ENCODE measurements around the gene CDH22. TPM values are rescaled to one million over a fixed set of nuclear protein-coding genes. Genes with fewer than 3 reads are reported as not detected.

CDH22 gene
- total RNA-seq, 1 experiment from 2014 or later: 0.11 TPM

GRCh38 chr20:46222521-46223007 lies 85.7 kb downstream of the CDH22 start:
- H3K4me3 Mint-ChIP-seq (ENCODE audit: unreplicated experiment): no peak overlapping the region
- Histone ChIP-seq H3K4me1 (no peaks in the 10 kb centered on the region), H3K4me3 (ENCODE audit: low read depth, low read length) (no peak overlapping the region), H3K27me3 (replicated peaks; ENCODE audit: control insufficient read depth, insufficient read depth, low read length) (no peaks in the 10 kb centered on the region; the same call in 1 of the 2 replicates), H3K9me3 (no peaks in the 10 kb centered on the region), H3K36me3 (ENCODE audit: control insufficient read depth, insufficient read depth, low read length) (no peaks in the 10 kb centered on the region)
- H3K9me3 Mint-ChIP-seq (ENCODE audit: unreplicated experiment): no peaks in the 10 kb centered on the region
- H3K4me1 Mint-ChIP-seq (ENCODE audit: low read depth, unreplicated experiment): no peaks in the 10 kb centered on the region
- ChIA-PET CTCF (no interaction called here), POLR2A (no interaction called here)
- intact Hi-C loops (cut with micrococcal nuclease; ENCODE audit: unreplicated experiment): no loop called here
- TF ChIP-seq CTCF (IDR thresholded peaks at IDR 0.05; ENCODE audit: insufficient read depth in 1 of 2, low read depth in 1 of 2, low read length in 1 of 2, severe bottlenecking in 1 of 2, unreplicated experiment in 1 of 2): no peak
- no peaks in the 10 kb centered on the region for H3K36me3 Mint-ChIP-seq (ENCODE audit: insufficient read depth, unreplicated experiment)
- no TSS peak for BruUV-seq (replicated peaks)
- H3K27ac Mint-ChIP-seq (ENCODE audit: unreplicated experiment): no peak overlapping the region
- H3K27me3 Mint-ChIP-seq (ENCODE audit: insufficient read depth, unreplicated experiment): peaks cover 30% of the 10 kb centered on the region
- no peak for DNase-seq

- no peaks in the 10 kb centered on the region for H3K4me1 Mint-ChIP-seq (ENCODE audit: low read depth, unreplicated experiment)
- POLR2A ChIA-PET: interaction anchor here (0.6 kb wide), 2 partner anchors 14 to 128 kb away, joined by 3 to 6 read pairs; no protein-coding TSS in a partner anchor
- CTCF ChIA-PET: interaction anchor here (0.6 to 0.8 kb wide), 3 partner anchors 19 to 125 kb away, joined by 3 to 4 read pairs (median 3); no protein-coding TSS in a partner anchor
Observed at GRCh38 chr20:46221256-46221833, 87.0 kb downstream of the CDH22 start.

More at GRCh38 chr20:46221256-46221833, 87.0 kb downstream of the CDH22 start:
- TF ChIP-seq CTCF (IDR thresholded peaks at IDR 0.05; ENCODE audit: insufficient read depth in 1 of 2, low read depth in 1 of 2, low read length in 1 of 2, severe bottlenecking in 1 of 2, unreplicated experiment in 1 of 2): no peak
- peaks cover 26% of the 10 kb centered on the region for H3K27me3 Mint-ChIP-seq (ENCODE audit: insufficient read depth, unreplicated experiment)
- Histone ChIP-seq H3K36me3 (ENCODE audit: control insufficient read depth, insufficient read depth, low read length) (no peaks in the 10 kb centered on the region), H3K4me3 (ENCODE audit: low read depth, low read length) (no peak overlapping the region), H3K27me3 (replicated peaks; ENCODE audit: control insufficient read depth, insufficient read depth, low read length) (no peaks in the 10 kb centered on the region; the same call in 1 of the 2 replicates), H3K9me3 (no peaks in the 10 kb centered on the region), H3K4me1 (peaks cover under 1% of the 10 kb centered on the region)
- H3K4me3 Mint-ChIP-seq (ENCODE audit: unreplicated experiment): no peak overlapping the region
- no TSS peak for BruUV-seq (replicated peaks)
- no peak overlapping the region for H3K27ac Mint-ChIP-seq (ENCODE audit: unreplicated experiment)
- no peaks in the 10 kb centered on the region for H3K9me3 Mint-ChIP-seq (ENCODE audit: unreplicated experiment)
- H3K36me3 Mint-ChIP-seq (ENCODE audit: insufficient read depth, unreplicated experiment): no peaks in the 10 kb centered on the region
- DNase-seq: no peak
- intact Hi-C loops (cut with micrococcal nuclease; ENCODE audit: unreplicated experiment): no loop called here

All from Caco-2 (cell line).